Sigmoid colon (tissue), 3 donors: ENCODE measurements around the gene SRSF9.

Experiments used
- CTCF ChIP-seq, 4 experiments: fragments of 450-650 bp in 3 of 4; fragments of 200-600 bp in 1 of 4; IDR thresholded peaks; one replicate each; pipeline ENCODE4 v1.5.1; 2016 to 2019; ENCODE audit warnings: antibody characterized with exemption in 4 of 4, mild to moderate bottlenecking in 3 of 4, moderate library complexity in 2 of 4
- POLR2A ChIP-seq, 2 donors: fragments of 450-650 bp; IDR thresholded peaks; one replicate each; pipeline ENCODE4 v1.6.1; 2016; ENCODE audit warnings: antibody characterized with exemption in 2 of 2, mild to moderate bottlenecking in 2 of 2, moderate library complexity in 2 of 2

- no peak for TF ChIP-seq POLR2A (IDR thresholded peaks at IDR 0.05)
- TF ChIP-seq CTCF (IDR thresholded peaks at IDR 0.05) = no peak
Observed at GRCh38 chr12:120468325-120468820, 1.2 kb downstream of the SRSF9 start.
